ENCODE measurements around the gene FOXO3.

- TF ChIP-seq CTCF (IDR thresholded peaks at IDR 0.05; ENCODE audit: low read depth, low read length) = no peak
- no peak for TF ChIP-seq EZH2phosphoT487 (IDR thresholded peaks at IDR 0.05; ENCODE audit: low read depth)
Measured at GRCh38 chr6:108606250-108606690, 45.6 kb downstream of the FOXO3 start.

Measured in OCI-LY3 (cell line).